CD4-positive, alpha-beta T cell treated with Interleukin-17A for 4 hours (primary cell): ENCODE results near the gene PACRG.

Source experiments
- DNase-seq: peaks from one replicate; pipeline ENCODE4 v3.0.0-alpha.2; 2020; ENCODE audit warnings: mixed read lengths

PACRG gene

GRCh38 chr6:163255265-163255664 lies 527.5 kb downstream of the PACRG start:
- no peak for DNase-seq

GRCh38 chr6:163259689-163260088 lies 531.9 kb downstream of the PACRG start:
- no peak for DNase-seq

GRCh38 chr6:163260111-163260895 lies 532.5 kb downstream of the PACRG start:
- DNase-seq = no peak

GRCh38 chr6:163260911-163261310 lies 533.1 kb downstream of the PACRG start:
- no peak for DNase-seq

GRCh38 chr6:163261361-163261760 lies 533.6 kb downstream of the PACRG start:
- no peak for DNase-seq

- no peak for DNase-seq
Measured at GRCh38 chr6:163262080-163262479, 534.3 kb downstream of the PACRG start.

- no peak for DNase-seq
Measured at GRCh38 chr6:163263196-163263595, 535.4 kb downstream of the PACRG start.

- no peak for DNase-seq
Measured at GRCh38 chr6:163263998-163264661, 536.4 kb downstream of the PACRG start.

GRCh38 chr6:163264662-163265035 lies 536.9 kb downstream of the PACRG start:
- no peak for DNase-seq

- no peak for DNase-seq
Measured at GRCh38 chr6:163281634-163282033, 553.9 kb downstream of the PACRG start.

- no peak for DNase-seq
Measured at GRCh38 chr6:163282672-163283071, 554.9 kb downstream of the PACRG start.

- DNase-seq = no peak
Measured at GRCh38 chr6:163284151-163284550, 556.4 kb downstream of the PACRG start.

GRCh38 chr6:163285691-163286090 lies 557.9 kb downstream of the PACRG start:
- DNase-seq = no peak

GRCh38 chr6:163287626-163288025 lies 559.9 kb downstream of the PACRG start:
- DNase-seq = no peak

GRCh38 chr6:163288066-163288465 lies 560.3 kb downstream of the PACRG start:
- DNase-seq = no peak

GRCh38 chr6:163288915-163289314 lies 561.1 kb downstream of the PACRG start:
- DNase-seq = no peak

GRCh38 chr6:163289447-163289846 lies 561.7 kb downstream of the PACRG start:
- DNase-seq = no peak

GRCh38 chr6:163290545-163291274 lies 562.9 kb downstream of the PACRG start:
- DNase-seq = no peak

GRCh38 chr6:163291622-163292021 lies 563.8 kb downstream of the PACRG start:
- DNase-seq = no peak

GRCh38 chr6:163293286-163293685 lies 565.5 kb downstream of the PACRG start:
- no peak for DNase-seq

GRCh38 chr6:163294734-163295133 lies 567.0 kb downstream of the PACRG start:
- no peak for DNase-seq

- no peak for DNase-seq
Measured at GRCh38 chr6:163296835-163297519, 569.2 kb downstream of the PACRG start.
